HG03571 (cell line): ENCODE data around the gene CDKN1B.
A peak's percentile ranks its signal among the peaks of the same experiment; 100 is the strongest.

ENCODE experiments used
- ATAC-seq: cut with Tn5 transposase; IDR thresholded peaks from one replicate; pipeline ENCODE4 v1.9.1; 2021; ENCODE audit not compliant: unreplicated experiment

The CDKN1B gene

DNA sequence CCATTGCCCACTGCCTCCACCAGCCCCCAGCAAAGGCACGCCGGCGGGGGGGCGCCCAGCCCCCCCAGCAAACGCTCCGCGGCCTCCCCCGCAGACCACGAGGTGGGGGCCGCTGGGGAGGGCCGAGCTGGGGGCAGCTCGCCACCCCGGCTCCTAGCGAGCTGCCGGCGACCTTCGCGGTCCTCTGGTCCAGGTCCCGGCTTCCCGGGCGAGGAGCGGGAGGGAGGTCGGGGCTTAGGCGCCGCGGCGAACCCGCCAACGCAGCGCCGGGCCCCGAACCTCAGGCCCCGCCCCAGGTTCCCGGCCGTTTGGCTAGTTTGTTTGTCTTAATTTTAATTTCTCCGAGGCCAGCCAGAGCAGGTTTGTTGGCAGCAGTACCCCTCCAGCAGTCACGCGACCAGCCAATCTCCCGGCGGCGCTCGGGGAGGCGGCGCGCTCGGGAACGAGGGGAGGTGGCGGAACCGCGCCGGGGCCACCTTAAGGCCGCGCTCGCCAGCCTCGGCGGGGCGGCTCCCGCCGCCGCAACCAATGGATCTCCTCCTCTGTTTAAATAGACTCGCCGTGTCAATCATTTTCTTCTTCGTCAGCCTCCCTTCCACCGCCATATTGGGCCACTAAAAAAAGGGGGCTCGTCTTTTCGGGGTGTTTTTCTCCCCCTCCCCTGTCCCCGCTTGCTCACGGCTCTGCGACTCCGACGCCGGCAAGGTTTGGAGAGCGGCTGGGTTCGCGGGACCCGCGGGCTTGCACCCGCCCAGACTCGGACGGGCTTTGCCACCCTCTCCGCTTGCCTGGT lies at the start of gene CDKN1B:
TSS of gene CDKN1B (plus strand) at position 576 of the 793 bp plus-strand sequence. CDS start 472 bp downstream, outside the sequence.
- peak; percentile 45 for ATAC-seq

DNA sequence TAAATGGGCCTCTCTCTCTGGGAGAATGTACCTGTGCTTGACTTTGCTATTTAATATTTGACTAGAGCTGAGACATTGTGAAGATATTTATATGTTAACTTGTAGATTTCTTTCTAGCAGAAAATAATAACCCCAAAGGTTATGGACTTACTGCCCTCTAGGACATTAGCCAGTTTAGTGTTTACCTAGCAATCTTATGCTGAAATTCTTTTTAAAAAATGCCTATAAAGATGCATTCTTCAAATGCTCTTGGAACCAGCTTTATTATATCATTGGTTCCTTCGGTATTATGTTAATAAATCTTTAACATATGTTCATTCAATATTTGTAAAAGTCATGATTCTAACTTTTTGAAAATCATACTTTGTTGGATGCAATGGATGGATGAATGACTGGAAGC lies 49.2 kb upstream of the CDKN1B start:
- ATAC-seq, result no peak

DNA sequence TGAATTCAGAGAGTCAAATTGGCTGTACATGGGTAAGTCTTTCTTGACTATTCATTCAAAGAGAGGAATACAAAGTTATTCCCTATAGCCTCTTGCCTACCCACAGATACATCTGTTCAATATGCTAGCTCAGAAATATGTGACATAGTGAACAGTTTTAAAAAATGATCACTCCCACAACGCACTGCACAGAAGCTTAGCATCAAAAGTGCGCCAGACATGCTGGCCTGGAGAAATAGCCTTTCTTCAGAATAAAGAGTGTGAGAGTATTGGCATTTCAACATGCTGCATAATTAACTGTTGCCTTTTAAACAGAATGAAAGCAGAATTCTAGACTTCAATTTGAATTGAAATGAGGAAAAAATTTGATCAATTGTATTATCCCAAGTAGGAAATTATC lies 48.1 kb upstream of the CDKN1B start:
- ATAC-seq, result no peak

DNA sequence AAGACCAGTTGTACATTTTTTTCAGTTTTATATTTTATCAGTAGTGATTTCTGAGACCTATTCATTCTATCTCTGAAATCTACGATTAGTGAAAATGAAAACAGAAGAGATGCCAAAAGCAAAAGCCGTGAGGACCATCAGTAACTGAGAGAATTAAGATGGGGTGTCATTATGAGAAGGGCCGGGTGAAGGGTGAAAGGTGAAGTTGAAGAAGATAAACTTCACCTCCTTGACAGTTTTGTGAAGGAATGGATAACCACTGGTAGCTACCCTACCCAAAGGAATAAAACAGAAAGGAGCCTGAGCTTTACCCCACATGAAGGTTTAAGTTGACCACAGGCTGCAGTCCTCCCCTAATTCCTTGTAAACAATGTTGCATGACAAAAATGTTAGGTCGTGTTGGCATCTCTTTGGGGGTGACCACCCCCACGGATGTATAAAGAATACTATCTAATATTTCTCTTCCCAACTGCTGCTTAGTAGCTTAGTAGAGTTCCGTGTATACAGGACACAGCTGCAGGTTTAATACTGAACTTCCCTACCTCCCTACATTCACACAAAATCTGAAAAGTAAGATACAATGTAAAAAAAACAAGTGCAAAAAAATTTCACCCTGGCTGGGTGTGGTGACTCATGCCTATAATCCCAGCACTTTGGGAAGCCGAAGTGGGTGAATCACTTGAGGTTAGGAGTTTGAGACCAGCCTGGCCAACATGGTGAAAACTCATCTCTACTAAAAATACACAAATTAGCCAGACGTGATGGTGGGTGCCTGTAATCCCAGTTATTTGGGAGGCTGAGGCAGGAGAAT lies 45.1 kb upstream of the CDKN1B start:
- no peak for ATAC-seq

DNA sequence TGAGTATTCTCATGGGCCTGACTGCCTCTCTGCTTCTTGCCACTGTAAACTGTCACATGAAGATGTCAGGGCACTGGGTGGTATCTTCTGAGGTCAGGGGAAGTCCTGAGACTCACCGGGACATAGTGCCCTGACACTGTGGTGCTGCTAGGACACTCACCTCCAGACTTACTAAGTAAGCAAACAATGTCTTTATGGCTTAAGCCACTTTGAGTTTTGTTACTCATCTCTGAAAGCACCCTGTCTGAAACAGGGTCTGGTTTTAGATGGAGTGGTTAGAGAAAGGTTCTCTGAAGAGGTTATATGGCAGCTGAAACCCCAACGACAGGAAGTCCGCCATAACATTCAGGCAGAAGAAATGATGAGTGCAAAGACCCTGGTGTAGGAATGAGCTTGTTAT lies 43.9 kb upstream of the CDKN1B start:
- no peak for ATAC-seq

DNA sequence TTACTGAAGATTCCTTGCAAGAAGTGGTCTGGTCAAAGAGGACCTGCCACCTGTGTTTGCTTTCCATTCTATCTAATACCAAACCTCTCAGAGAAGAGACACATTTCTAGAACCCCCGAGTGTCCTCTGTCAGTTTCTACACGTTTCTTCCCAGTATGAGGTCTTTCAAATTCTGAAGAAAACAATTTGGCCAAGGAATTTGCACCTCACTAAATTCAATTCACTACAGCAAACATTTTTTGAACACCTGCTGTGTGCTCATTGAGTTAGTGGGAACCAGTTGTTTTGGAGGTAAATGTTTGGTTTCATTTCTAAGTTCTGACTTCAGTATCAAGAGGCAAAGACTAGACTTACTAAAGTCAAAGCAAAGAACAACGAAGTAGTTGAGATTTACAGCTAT lies 40.6 kb upstream of the CDKN1B start:
- no peak for ATAC-seq

DNA sequence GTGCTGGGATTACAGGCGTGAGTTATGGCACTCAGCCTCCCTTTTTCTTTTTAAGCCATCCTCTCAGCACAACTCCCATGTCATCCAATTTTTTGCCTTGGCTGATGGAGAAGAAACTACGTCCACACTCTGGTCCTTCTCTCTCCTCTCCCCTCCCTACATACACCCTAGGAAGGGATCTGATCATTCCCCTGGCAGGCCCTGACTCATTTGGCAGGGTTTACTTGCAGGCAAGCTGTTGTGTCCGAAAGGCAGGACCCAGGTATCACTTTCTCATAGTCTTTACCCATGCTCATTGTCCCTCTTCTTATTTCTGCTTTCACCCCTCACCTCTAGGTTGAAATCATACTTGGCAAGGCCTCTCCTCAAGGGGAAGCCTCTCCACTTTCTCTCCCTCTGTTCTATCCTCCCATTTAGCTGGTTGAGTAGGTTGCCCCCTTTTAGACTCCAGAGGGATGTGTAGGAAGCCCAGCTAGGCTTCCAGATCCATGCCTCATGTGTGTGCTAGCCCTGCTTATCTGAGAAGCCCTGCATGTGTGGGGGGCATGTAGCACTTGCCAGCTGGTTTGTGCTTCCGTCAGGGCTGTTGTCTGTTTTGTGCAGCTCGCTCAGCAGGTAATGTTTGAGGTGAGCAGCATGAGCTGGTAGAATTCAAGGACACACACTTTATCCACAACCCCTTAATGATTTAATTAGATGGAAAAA lies 36.0 kb upstream of the CDKN1B start:
- no peak for ATAC-seq

DNA sequence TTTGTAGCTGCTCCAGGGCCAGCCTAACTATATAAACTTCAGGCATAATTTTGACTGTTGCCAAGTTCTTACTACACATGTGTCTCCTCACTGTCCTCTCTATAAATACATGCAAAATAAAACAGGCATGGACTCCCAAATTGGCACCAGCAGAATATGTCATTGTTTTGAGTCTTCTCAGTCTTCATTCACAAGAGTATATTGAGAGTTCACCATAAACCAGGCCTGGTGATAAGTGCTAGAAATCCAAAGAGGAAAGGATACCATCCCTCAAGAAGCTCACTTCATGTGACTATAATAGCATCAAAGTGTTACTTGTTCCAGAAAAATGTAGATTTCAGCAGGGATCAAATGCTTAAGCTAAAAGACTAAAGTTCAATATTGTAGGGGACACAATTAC lies 34.9 kb upstream of the CDKN1B start:
- no peak for ATAC-seq

DNA sequence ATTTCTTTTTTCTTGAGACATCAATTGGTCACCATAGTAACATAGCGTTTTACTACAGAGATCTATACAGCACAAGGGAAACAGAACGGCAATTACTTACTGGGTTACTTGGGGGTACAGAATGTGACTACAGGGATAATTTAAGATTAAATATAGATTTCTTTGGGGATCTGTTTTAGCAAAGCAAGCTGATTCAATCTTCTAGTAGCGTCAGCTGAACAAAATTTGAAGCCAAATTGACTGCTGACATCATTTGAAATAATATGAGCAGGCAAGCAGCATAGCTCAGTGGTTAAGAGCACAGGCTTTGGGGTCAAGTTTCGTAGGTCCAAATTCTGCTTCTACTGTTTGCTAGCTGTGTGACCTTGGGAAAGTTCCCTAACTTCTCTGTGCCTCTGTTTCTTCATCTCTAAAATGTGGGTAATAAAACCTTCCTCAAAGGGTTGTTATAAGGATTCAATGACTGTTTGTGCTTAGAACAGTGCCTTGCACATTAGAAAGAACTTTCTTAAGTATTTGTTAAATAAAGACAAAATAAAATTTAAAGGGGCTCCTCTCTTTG lies 34.0 kb upstream of the CDKN1B start:
- ATAC-seq, result no peak

DNA sequence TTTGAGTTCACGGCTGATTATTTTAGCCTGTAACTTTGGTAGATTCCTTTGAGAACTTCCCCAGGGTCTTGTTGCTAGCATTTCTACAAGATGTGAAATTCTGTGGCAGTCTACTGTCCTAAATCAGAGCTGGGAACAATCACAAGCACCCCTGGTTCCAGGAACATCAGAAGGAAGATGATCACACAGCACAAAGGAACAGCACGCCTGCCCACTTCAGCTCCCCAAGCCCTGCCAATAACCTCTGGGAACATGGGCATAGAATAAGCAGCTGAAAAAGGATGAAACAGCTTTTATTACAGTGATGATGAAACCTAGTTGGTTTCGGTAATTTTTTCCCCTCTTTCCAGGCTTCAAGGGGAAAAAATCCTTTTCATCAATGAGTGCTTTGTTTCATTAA lies 33.4 kb upstream of the CDKN1B start:
- ATAC-seq, result no peak

DNA sequence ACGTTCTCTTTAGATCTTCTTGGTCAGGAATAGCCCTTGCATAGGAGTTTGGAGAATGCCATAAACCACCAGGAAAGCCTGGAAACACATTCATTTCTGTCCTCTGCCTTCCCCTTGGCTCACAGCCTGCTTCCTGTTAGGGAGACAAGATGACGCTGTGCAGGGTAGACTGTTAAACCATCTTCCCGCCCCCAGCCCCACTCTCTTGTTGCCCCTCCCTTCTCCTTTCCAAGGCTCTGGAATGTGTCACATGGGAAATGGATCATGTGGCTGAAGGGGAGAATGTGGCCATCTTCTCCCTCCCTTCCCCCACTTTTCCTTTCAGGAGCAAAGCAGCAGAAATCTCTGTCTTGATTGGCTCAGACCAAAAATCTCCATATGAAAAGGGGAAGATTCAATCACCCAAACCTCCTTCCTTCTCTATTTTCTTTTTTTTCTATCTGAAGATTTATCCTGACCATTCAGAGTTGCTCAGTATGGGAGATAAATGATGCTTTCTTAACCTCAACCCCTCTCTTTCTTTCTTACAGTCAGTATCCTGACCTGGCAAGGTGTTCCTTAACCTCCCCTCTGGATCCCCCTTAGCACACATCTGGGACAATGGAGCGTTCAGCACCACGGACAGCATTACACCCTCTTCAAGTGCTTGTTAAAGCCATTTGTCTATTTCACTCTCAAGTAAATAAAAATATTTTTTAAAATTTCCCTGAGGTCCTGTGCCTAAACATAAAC lies 32.6 kb upstream of the CDKN1B start:
- no peak for ATAC-seq

DNA sequence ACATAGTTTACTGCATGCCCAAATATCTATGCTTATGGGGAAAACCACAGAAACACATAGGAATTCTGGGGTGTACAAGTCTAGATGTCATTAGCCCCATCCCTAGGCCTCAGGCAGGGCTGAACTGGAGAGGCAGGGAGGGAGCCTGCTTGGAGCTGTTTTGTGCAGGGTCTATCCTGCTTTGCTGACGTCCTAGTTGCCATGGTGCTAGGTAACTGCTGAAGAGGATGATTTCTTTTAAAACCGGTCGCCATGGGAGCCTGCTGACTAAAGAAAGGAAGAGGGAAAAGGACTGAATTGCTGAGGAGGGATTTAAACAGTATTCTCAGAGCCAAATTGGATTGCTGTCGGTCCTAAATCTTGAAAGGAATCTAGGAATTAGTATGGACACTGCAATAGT lies 31.9 kb upstream of the CDKN1B start:
- ATAC-seq, result no peak

DNA sequence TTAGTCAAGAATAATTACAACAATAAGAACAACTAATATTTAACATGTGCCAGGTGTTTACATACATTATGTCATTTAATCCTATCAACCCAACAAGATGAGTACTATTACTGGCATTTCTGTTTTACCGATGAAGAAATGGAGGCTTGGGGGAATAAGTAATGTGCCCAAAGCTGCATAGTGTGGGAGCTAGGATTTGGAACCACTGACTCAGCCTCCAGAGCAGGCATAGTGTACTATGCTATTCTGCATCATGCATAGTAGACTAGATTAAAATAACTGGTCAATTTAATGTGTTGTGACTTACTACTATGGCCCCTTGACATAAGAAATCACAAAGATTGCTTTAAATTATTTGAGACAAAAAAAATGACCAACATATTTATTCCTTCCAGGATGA lies 30.7 kb upstream of the CDKN1B start:
- ATAC-seq, result no peak

DNA sequence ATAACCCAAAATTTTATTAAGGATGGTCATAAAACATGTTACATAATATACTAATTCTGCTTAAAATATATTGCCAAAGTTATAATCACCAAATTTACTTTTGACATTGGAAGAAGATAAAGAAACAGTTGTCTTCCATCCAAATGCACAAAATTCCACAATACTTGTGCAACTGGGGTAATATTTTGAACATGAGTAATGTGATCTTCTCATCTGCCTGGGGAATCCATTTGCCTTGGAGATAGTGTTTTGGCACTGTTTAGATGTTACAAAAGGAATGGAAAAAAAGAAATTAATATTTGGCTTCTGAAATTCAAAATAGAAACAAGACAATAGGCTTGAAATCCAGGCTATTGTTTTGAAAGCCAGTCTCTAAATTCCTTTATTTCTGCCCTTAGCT lies 30.2 kb upstream of the CDKN1B start:
- ATAC-seq, result no peak

DNA sequence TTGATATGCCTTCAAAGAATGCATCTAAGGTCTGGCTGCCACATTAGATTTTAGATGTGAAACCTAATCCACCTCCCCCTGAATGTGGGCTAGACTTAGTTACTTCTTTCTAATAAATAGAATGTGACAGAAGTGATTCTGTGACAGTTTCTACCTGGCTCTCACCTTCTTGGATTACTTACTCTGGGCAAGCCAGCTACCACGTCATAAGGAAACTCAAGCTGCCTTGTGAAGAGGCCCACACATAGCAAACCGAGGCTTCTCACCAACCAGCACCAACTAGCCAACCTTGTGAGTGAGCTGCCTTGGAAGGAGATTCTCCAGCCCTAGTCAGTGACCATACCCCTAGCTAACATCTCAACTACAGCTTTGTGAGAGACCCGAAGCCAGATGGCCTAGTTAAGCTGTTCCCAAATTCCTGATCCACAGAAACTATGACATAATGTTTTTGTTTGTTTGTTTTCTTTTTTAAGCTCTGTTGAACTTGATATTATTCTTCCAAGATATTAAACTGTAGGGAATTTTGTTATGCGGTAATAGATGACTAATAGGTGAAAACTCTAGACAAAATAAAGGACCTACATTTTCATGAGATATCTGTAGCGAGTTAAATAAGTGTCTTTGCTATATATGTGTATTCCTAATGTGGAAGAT lies 27.4 kb upstream of the CDKN1B start:
- no peak for ATAC-seq

DNA sequence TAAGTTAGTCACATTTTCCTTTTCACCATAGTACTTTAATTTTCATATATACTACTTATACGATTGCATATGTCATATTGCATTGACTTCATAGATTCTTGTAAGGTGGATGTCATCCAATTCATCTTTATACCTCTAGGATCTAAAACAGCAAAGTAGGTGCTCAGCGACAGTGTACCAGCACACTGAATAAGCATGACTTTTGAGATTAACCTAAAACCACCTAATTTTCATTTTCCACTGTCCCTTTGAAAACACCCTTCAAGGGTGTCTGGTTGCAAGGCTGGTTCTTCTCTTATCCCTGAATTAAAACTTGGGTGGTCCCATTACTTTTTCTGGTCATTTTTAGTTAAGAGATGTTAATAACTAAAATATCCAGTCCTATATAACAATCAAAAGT lies 25.6 kb upstream of the CDKN1B start:
- no peak for ATAC-seq

DNA sequence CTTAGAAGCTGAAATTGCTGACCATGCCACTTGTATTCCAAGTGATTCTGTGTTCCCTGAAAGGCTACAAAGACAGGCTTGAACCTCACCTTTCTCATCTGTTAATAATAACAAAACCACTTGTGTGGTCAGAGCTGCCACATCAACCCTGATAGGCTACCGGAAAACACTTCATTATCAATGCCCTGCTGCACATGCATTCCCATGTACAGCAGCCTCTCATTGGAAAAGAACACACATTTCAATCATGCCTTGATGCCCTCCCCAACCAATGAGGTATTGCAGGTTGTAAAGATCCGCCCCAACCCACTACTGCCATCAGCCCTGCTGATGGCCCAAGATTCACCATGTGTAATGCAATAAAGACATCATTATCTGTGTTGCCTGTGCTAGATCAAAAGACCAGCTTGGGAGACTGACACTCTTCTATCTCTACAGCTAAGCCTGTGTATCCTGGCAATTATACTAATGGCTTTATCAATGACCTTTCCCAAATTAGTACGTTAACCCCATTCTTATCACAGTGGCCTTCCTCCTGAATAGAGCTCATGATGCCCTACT lies 24.0 kb upstream of the CDKN1B start:
- no peak for ATAC-seq

DNA sequence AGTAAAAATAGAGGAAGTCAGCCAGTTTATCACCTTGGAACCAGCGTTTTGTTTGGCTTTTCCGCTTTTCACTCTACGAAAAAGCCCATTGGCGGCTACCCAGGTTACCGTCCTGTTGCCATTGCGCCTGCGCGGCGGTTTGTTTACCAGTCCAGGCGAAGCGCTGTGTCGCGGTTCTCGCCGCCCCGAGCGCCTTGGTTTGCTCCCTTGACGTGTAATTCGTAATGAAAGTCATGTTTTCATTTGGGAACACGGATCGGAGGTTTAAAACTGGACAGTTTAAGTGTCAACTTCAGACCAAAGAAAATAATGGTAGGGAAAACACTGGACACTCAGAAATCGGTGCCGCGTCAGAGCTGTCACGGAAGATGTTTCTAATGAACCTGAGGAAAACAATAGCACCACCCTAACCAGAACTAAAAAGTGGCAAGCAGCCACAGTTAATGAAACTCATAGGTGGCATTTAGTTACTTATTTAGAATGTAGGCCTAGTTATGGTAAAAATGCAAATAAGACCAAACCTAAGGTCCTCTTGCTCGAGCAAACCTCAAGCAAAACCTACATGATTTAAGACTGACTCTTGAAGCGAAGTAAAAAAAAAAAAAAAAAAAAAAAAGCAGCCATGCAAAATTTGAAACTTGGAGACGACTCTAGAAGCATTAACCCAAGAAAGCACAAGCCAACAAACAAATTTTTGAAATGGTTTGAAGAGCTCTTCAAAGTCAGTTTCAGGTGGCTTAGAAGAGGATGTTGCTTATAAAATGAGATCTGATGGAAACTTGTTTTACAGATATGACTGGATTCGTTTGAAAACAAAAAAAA lies 20.4 kb upstream of the CDKN1B start:
- ATAC-seq, result peak; percentile 59

DNA sequence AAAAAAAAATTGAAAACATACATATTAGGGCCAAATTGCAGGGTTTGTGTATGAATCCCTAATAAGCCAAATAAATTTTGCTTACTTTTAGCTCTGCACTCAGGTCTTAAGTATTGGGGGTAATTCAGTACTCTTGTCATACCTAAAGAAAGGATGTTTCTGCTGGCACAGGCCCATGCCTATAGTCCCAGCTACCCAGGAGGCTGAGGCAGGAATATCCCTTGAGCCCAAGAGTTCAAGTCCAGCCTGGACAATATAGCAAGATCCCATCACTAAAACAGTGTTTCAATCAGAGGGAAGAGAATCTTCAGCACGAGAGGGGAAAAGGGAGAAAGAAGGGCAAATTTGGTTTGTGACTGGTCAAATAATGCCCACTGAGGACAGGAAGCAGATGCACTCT lies 17.8 kb upstream of the CDKN1B start:
- ATAC-seq, result no peak
